CD4-positive, alpha-beta T cell treated with Interleukin-2 at 100 ng/mL for 4 hours (primary cell): ENCODE measurements around the gene MPHOSPH10.
"Not testable (repeated sequence)": the region's sequence is repeated elsewhere in the genome, so short reads cannot be mapped to it uniquely, and the experiment has no call there.

Experiments used
- DNase-seq: peaks from one replicate; pipeline ENCODE4 v3.0.0-alpha.2; 2020; ENCODE audit warnings: low spot score

Gene MPHOSPH10, protein sequence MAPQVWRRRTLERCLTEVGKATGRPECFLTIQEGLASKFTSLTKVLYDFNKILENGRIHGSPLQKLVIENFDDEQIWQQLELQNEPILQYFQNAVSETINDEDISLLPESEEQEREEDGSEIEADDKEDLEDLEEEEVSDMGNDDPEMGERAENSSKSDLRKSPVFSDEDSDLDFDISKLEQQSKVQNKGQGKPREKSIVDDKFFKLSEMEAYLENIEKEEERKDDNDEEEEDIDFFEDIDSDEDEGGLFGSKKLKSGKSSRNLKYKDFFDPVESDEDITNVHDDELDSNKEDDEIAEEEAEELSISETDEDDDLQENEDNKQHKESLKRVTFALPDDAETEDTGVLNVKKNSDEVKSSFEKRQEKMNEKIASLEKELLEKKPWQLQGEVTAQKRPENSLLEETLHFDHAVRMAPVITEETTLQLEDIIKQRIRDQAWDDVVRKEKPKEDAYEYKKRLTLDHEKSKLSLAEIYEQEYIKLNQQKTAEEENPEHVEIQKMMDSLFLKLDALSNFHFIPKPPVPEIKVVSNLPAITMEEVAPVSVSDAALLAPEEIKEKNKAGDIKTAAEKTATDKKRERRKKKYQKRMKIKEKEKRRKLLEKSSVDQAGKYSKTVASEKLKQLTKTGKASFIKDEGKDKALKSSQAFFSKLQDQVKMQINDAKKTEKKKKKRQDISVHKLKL

DNA sequence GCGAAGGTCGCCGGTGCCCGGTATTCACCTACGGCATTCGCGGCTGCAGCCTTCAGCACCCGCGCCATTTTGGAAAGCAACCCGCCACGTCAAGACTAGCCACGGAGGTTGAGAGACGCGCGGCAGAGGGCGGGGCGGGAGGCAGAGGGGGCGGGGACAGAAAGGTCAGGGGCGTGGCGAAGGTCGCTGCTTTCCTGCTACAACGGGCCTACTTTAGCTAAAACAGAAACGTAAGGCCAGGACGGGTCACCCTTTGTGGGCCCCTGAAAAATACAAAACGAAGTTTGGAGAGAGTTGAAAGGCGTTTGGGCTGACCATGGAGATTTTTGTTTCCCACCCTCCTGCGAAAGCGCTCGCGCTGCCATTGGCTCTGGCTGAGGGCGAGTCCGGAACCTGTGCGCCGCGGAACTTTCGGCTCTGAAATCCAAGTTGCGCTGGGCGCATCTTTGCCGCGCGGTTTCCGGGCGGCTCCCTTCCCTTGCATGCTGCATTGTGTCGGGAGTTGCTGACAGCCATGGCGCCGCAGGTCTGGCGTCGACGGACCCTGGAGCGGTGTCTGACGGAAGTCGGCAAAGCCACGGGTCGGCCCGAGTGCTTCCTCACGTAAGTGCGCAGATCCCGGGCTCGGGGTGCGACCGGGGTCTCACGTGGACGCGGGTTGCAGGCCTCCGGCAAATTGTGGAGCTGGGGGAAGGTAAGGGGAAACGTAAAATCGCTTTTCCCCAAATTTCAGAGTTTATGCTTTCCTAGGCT, at the start of gene MPHOSPH10, which contains the start of gene MCEE:
Gene MPHOSPH10 (plus strand): TSS at position 483 of the 753 bp plus-strand sequence. CDS start 32 bp downstream, at position 515.
Gene MCEE (minus strand): TSS at position 78 of the 753 bp plus-strand sequence. CDS start 10 bp downstream, at position 68.
- DNase-seq, result peak; percentile 88

DNA sequence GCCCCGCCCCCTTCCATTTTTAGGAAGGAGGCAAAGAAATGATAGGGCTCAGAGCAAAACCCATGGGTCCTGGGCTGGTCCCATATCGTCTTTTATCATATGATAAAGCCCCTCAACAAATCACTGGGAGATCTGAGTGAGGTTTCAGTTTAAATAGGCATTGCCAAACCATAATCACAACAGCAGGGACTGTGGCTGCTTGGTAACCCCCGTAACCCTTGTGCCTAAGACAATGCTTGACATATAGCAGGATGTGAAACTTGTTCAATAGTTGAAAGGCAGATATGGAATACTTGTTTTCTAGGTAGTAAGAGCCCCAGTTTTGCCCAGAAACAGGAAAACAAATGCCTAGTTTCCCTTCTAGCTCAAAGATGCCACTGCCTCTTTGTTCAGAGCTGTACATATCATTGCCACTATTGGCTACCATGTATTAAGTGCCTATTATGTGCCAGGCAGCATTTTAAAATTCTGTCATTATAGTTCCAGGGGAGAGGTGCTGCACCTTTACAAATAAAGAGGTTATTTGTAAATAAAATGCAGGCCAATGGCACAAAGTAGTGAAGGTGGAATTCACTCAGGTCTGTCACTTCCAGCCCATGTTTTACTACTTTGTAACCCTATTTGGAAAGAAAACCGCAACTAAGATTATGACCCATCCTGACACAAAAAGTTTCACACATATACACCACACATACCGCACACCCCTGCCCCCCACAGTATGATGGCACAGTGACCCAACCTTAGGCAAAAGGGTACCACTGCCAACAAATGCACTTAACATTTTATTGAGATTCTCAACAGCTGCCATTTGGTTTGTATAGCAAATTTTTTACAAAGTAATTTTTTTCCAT, 47.8 kb upstream of the MPHOSPH10 start:
- peak; percentile 34 for DNase-seq

DNA sequence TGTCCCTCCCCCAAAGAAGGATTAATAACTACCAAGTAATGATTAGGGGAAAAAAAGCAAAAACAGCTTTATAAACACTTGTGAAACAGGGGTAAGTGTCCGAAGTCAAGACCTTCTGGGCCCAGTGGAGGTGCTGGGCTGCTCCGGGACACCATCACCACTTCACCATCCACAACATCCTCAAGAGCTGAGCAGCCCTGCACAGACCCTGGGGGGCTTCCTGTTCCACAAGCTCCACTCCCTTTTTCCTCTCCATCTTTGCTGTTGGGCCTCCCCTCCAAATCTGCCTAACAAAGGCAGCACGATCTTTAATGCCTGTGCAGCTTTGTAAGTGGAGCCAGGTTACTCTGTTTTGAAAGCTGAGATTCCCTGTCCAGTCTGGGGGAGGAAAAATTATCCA, 47.1 kb upstream of the MPHOSPH10 start:
- not testable (repeated sequence) for DNase-seq

DNA sequence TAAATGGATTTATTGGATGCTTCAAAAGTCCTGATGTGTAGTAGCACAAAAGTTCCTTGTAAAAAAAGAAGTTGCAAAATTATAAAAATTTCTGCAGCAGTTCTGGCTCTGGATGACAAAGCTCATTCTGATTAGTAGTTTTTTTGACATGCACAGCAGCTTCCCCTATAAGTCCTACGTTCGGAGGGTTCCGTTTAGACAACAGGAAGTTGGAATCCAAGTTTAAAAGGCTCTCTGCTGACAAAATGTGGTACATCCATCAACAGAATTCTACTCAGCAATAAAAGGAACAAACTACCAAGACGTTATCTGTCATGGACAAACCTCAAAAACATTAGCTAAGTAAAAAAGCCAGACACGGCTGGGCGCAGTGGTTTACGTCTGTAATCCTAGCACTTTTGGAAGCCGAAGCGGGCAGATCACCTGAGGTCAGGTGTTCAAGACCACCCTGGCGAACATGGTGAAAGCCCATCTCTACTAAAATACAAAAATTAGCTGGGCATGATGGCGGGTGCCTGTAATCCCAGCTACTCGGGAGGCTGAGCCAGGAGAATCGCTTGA, 46.6 kb upstream of the MPHOSPH10 start:
- not testable (repeated sequence) for DNase-seq

DNA sequence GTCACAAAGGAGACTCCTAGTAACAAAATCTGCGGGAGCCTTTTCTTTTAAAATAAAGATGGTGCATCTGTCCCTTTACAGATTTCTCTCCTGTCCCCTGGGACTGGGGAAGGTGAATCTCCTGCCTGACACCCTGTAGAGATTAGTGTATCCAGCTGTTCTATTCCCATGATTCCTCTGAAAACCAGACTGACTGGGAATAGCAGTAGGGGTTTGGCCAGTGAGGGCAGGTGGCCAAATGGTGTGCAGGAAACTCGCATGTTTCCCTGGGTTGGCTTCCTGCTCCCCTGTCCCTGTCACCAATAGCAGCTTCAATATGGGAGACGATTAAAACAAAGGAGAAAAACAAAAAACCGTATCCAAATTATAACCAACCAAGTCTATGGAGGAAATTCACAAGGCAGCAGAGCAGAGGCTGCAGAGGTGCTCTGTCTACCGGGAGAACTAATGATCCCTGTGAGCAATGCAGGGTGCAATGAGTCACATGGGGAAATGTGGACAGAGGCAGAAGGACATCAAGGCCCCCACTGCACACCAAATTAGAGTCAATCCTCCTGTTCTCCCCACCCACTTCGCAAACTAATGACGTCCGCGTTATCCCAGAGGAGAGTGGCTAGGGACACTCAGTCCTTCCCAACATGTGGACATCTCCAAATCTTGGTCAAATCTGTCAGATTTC, 45.0 kb upstream of the MPHOSPH10 start:
- not testable (repeated sequence) for DNase-seq

DNA sequence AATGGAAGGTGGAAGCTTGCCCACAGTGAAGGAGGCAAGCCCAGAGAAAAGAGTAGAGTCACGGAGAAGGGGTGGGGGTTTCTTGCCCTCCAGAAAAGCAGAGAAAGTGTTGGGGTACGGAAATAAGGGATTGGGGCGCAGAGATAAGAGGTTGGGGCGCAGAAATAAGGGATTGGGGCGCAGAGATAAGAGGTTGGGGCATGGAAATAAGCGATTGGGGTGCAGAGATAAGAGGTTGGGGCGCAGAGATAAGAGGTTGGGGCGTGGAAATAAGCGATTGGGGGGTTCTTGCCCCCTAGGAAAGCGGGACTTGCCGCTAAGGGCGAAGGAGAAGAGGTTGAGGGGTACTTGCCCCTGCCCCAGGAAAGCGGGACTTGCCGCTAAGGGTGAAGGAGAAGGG, 41.0 kb upstream of the MPHOSPH10 start:
- DNase-seq, result not testable (repeated sequence)

DNA sequence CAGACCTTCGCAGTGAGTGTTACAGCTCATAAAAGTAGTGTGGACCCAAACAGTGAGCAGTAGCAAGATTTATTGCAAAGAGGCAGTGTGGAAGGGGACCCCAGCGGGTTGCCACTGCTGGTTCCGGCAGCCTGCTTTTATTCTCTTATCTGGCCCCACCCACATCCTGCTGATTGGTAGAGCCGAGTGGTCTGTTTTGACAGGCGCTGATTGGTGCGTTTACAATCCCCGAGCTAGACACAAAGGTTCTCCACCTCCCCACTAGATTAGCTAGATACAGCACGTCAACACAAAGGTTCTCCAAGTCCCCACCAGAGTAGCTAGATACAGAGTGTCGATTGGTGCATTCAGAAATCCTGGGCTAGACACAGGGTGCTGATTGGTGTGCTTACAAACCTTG, 38.6 kb upstream of the MPHOSPH10 start:
- DNase-seq, result not testable (repeated sequence)

DNA sequence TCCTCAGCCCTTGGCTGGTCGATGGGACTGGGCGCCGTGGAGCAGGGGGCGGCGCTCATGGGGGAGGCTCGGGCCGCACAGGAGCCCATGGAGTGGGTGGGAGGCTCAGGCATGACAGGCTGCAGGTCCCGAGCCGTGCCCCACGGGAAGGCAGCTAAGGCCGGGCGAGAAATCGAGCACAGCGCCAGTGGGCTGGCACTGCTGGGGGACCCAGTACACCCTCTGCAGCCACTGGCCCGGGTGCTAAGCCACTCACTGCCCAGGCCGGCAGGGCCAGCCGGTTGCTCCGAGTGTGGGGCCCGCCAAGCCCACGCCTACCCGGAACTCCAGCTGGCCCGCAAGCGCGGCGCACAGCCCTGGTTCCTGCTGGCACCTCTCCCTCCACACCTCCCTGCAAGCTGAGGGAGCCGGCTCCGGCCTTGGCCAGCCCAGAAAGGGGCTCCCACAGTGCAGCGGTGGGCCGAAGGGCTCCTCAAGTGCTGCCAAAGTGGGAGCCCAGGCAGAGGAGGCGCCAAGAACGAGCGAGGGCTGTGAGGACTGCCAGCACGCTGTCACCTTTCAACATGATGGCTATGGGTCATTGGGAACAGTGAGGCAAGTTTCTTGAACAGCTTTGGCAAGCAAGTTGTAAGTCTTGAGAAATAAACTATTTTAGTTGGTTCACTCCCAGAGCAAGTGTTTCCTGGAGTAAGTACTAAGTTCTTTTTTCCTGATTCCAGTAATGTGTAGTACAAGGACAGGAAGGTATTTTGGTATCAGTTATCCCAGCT, 37.8 kb upstream of the MPHOSPH10 start:
- DNase-seq, result not testable (repeated sequence)

DNA sequence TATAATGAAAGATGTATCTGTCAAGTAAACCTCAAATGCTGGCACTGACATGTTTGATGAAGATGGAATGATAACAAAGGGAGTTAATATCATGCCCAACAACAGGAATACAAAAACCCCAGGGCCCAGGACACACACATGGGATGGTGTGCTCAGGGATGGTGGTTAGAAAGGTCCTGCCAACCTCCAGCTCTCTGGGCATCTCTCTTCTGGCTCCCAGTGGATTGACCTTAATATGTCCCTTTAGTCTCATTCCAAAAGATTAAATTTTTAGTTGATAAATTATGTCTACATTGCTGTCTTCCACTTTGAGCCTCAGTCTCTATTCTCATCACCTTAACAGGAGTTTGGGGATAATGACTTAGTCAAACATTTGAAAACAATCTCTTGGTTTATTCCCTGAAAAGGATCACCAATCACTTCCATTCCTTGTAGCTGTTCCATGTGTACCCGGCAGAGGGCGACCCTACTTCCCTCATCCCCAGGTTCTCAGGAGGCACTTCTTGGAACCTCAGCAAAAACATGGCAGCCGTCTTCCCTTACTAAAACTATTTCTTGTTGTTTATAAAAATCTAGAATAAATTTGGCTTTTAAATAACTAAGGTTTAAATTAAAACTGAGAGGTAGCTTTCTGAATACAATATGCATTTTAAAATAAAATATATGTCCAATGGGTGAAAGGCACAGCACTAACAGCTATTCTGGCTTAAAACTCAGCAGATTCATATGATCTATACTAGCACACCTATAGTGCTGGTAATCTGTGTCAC, 30.1 kb upstream of the MPHOSPH10 start:
- peak; percentile 52 for DNase-seq

DNA sequence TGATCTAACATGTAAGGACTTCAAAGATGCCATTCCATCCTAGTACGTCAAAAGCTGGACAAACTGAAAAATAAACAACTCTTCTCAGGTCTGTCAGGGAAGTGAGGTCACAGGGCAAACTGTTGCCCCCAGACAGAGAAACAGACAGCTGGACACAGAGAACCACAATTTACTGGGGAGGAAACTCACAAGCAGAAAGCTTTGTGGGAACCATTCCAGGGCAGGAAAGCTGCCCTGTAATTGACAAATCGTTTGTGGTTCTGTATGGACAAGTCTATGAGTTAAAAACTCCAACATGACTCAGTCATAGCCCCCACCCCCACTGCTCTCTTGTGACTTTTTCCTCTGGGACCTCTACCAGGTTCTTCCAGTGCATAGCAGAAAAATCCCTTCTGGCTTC, 28.8 kb upstream of the MPHOSPH10 start:
- DNase-seq, result no peak

DNA sequence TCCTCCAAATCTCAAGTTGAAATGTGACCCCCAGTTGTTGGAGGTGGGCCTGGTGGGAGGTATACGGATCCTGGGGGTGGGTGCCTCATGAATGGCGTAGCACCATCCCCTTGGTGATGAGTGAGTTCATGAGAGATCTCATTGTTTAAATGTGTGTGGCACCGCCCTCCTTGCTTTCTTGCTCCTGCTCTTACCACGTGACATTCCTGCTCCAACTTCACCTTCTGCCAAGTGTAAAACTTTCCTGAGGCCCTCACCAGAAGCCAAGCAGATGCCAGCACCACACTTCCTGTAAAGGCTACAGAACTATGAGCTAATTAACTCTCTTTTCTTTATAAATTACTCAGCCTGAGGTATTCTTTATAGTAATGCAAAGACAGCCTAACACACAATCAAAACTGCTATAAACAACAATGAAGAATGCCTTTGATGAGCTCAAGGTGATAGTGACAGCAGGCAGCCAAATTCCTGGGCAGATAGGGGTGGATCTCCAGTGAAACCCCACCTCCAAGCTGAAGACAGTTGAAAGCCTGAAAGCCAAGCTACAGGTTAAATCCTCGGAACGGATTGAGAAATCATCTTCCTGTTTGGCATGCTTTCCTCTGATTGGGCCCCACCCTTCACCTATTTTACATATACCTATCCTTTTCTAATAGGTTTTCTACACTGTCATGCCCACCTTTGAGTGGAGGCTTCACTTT, 27.3 kb upstream of the MPHOSPH10 start:
- no peak for DNase-seq

DNA sequence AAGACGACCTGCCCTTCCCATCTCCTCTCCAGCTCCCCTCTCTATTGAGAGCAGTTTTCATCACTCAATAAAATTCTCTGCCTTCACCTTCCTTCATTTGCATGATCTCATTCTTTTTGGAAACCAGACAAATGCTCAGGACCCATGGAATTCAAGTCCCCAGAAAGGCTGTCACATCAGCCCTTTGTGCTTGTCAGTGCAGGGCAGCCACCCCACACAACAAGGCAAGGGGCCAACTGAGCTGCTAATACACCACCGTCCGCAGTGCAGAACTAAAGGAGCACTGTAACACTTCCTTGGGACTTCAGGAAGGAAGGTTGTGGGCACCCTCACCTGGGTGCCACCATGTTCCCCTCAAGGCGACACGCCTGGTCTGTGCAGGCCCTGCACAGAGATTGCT, 26.6 kb upstream of the MPHOSPH10 start:
- DNase-seq, result no peak

DNA sequence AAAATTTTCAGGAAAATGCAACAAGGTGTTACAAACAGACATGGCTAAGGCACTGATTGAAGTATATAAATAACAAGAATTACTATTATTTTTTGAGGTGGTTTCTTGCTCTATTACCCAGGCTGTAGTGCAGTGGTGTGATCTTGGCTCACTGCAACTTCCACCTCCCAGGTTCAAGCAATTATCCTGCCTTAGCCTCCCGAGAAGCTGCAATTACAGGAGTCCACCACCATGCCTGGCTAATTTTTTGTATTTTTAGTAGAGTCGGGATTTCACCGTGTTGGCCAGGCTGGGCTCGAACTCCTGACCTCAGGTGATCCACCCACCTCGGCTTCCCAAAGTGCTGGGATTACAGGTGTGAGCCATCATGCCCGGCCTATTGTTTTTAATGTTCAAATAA, 24.0 kb upstream of the MPHOSPH10 start:
- not testable (repeated sequence) for DNase-seq

DNA sequence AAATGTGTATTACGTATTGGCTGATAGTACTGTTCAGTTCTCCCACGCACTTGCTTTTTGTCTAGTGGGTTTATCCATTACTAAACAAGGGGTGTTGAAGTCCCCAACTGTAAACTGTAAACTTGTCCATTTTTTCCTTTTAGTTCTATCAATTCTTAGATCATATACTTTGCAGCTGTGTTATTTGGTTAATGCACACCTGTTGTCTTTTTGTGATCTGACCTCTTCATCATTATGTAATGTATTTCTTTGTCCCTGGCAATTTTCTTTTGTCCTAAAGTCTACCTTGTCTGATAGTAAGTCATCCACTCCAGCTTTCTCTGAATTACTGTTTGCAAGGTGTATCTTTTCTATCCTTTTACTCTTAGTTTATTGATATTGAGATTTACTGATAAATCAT, 22.3 kb upstream of the MPHOSPH10 start:
- no peak for DNase-seq

DNA sequence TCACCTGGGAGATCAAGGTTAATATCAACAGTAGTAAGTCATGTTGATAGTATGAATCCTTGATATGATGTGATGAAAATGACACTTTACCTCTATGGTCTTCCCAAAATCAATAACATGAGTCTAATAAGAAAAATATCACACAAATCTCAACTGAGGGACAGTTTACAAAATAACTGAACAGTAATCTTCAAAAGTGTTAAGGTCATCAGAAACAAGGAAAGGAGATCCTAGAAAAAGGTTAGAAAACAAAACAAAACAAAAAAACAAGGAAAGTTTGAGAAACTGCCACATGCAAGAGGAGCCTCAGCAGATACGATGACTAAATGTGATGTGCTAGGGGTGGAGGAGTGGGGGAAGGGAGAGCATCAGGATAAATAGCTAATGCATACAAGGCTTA, 16.6 kb upstream of the MPHOSPH10 start:
- no peak for DNase-seq

DNA sequence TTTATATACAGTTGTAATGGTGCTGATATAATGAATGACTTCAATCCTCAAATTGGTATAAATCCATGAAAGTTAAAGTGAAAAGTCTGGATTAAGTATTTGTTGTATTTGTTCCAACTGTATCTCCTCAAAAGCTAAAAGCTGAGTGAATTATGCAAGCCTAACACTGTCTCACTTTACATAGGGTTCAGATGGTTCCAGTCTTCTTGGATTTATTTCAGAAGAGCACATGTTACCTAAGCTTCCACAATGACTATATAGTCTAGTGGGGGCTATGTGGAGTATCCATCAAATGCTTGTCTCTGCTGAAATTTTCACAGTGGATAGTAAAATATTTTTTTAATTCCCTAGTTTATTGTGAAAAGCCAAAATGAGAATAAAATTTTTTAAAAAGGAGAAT, 13.4 kb upstream of the MPHOSPH10 start:
- DNase-seq, result no peak

DNA sequence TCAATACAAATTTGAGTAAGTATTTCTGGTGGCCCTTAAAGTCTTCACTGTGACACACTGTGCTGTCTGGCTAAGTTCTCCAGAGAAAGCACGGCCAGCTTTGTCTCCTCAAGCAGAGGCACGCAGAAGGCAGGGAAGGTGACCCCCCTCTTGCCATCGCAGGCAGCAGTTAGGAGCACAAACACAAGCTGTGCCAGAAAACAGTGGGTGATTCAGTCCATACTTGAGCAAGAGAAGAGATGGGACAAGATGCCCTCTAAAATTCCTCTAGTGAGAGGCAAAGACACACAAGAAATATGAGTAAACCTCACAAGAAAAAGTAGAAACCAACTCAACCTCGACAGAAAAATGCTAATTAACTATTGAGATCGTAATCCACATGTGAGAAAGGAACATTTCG, 10.2 kb upstream of the MPHOSPH10 start:
- no peak for DNase-seq

DNA sequence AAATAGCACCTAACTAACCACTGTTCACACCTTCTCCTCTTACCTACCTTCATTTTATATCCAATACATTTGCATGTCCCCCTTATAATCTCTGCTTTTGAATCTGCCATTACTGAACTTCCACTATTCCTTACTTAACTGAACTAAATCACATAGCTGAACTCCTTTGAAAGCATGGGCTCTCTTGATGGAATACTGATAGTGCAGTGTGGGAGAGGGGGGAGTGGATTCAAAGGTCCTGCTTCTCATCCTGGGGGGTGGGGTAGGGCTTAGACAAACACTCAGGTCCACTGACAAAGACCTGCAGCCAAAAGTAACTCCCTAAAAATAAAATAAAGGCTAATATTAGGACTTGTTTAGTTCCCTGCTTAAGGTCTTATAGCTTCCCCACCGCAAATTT, 9.0 kb upstream of the MPHOSPH10 start:
- no peak for DNase-seq
